H7 (cell line): ENCODE measurements around the gene CTNNA3. TPM values are rescaled to one million over a fixed set of nuclear protein-coding genes. Genes with fewer than 3 reads are reported as not detected.

Source experiments
- DNase-seq: peaks from one replicate; pipeline ENCODE4 v3.0.0; 2012
- H3K27me3 ChIP-seq: 2 replicates; pipeline ENCODE4 v1.6.0; 2011; ENCODE audit warnings: mild to moderate bottlenecking, low read length; ENCODE audit not compliant: control insufficient read depth, insufficient read depth
- H3K36me3 ChIP-seq: replicated peaks from 2 replicates; pipeline ENCODE4 v1.5.1; 2011; ENCODE audit warnings: low read length; ENCODE audit not compliant: control insufficient read depth, insufficient read depth
- H3K4me3 ChIP-seq: 2 replicates; pipeline ENCODE4 v1.5.1; 2011; ENCODE audit warnings: low read depth, mild to moderate bottlenecking, control low read depth, low read length, moderate library complexity; ENCODE audit not compliant: insufficient read depth
- total RNA-seq: library from RNA; depleted of rRNA; stranded (reverse); fragments of >200 nt; shearing (Covaris generic); gene quantifications from 2 replicates; pipeline ENCODE4 v1.2.3, GENCODE V29; 2014

The CTNNA3 gene
- total RNA-seq, 1 experiment from 2014 or later = 10.6 TPM

- Histone ChIP-seq H3K4me3 (no peak overlapping the region), H3K27me3 (no peaks in the 10 kb centered on the region), H3K36me3 (no peaks in the 10 kb centered on the region)
- no peak for DNase-seq
These were observed 976.5 kb downstream of the CTNNA3 start for GRCh38 chr10:66719483-66719882.

GRCh38 chr10:66717231-66717981 is 978.6 kb downstream of the CTNNA3 start:
- Histone ChIP-seq H3K27me3 (no peaks in the 10 kb centered on the region), H3K36me3 (no peaks in the 10 kb centered on the region), H3K4me3 (no peak overlapping the region)
- no peak for DNase-seq

DNA sequence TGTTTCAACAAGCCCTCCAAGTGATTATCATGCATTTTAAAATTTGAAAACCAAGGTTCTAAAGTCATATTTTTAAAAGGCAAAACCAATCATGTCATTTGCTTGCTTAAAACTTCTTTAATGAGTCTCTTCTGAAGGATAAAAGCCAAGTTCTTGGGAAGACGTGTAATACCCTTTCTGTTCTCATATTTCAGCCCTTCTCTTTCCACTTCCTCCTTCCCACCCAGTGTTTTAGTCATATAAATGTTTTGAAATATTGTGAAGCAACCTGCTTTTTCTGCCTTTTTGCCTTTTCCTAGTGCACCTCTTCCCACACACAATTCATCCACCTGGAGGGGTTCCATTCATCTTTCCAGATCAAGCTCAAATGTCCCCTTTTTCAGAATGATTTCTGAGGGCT is 981.3 kb downstream of the CTNNA3 start:
- H3K36me3 ChIP-seq = no peaks in the 10 kb centered on the region

DNA sequence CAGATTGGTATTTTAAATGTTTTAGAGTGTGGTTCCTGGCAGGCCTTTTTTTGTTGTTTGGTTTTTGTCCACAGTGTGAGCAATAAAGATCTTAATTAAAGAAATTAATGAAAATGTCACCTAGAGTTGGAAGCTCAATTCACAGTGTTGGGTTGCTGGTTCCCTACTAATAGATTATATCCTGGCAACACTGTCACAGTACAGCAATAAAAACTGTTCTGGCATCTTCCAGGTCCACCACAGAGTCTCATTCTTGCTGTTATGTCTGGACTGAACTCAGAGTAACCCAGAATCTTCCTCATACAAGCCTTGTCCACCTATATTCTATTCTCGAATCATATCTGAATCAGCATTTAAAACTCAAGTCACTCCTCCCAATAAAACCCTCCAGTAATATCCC is 982.6 kb downstream of the CTNNA3 start:
- no peaks in the 10 kb centered on the region for H3K27me3 ChIP-seq
- H3K36me3 ChIP-seq = no peaks in the 10 kb centered on the region
- no peak for DNase-seq

More for the DNA sequence above, 981.3 kb downstream of the CTNNA3 start:
- no peaks in the 10 kb centered on the region for H3K27me3 ChIP-seq
- H3K4me3 ChIP-seq = no peak overlapping the region
- no peak for DNase-seq

GRCh38 chr10:66698069-66698468 is 997.9 kb downstream of the CTNNA3 start:
- Histone ChIP-seq H3K27me3 (no peaks in the 10 kb centered on the region), H3K36me3 (no peaks in the 10 kb centered on the region)
- no peak for DNase-seq

More for the DNA sequence above, 982.6 kb downstream of the CTNNA3 start:
- H3K4me3 ChIP-seq = no peak overlapping the region

GRCh38 chr10:66695046-66695445 is 1000.9 kb downstream of the CTNNA3 start:
- H3K36me3 ChIP-seq = no peaks in the 10 kb centered on the region
- no peak for DNase-seq
- H3K27me3 ChIP-seq = no peaks in the 10 kb centered on the region
- H3K4me3 ChIP-seq = no peak overlapping the region

More at GRCh38 chr10:66698069-66698468, 997.9 kb downstream of the CTNNA3 start:
- H3K4me3 ChIP-seq = no peak overlapping the region

DNA sequence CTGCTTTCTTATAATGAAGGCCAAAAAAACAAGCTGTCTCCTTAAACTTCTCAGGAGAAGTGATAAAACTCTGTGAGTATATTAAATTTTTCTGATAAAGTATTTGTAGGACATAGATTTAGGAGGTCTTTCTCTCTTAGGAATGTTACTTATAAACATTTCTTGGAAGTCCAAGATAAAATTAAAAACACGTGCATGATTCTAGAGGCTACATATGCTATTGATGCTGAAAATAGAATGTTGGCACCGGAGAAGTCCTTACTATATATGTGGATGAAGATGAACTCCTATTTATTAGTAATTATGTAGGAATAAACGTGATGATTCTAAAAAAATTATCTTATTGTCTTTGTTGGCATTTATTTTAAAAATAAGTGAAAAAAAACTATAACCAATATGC is 1011.4 kb downstream of the CTNNA3 start:
- Histone ChIP-seq H3K27me3 (no peaks in the 10 kb centered on the region), H3K36me3 (no peaks in the 10 kb centered on the region), H3K4me3 (no peak overlapping the region)
- no peak for DNase-seq

DNA sequence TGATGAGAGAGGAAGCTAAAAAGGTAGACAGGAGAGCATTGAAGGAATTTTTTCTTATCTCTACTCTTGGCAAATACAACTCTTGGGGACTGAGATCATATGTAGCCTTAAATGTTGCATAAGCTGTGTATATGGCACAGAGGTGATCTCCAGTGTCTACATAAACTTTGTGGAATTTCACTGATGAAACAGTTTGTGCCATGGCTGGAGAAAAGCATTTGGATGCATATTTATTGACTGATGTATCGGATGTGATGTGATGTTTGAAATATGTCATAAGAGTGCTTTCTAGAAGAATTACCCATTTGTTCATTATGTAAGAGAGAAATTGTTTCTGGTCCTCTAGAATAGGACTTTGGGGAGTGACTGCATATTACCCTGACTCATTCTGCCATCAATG is 1015.1 kb downstream of the CTNNA3 start:
- DNase-seq = no peak
- no peaks in the 10 kb centered on the region for H3K27me3 ChIP-seq
- no peaks in the 10 kb centered on the region for H3K36me3 ChIP-seq
- no peak overlapping the region for H3K4me3 ChIP-seq

- no peak for DNase-seq
- H3K27me3 ChIP-seq = no peaks in the 10 kb centered on the region
- no peaks in the 10 kb centered on the region for H3K36me3 ChIP-seq
- no peak overlapping the region for H3K4me3 ChIP-seq
These were observed 1017.5 kb downstream of the CTNNA3 start for GRCh38 chr10:66678521-66678920.

DNA sequence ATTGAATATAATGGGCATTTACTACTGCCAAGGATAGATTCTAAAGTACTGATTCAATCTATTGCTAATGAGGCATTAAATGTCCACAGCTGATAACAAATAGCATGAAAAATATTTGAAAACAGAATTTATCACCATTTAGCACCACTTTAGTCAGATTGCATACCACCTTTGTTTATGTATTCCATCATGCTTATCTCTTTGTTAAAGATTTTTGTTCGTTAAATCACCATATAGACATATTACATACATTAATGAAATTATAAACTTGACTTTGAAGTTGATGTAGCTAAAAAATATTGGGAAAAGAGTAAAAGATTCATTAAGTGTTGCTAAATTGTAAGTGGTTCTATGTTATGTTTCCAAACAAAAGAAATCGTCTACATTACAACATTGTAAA is 1022.9 kb downstream of the CTNNA3 start:
- no peaks in the 10 kb centered on the region for H3K27me3 ChIP-seq
- H3K4me3 ChIP-seq = no peak overlapping the region
- H3K36me3 ChIP-seq = no peaks in the 10 kb centered on the region
- no peak for DNase-seq

DNA sequence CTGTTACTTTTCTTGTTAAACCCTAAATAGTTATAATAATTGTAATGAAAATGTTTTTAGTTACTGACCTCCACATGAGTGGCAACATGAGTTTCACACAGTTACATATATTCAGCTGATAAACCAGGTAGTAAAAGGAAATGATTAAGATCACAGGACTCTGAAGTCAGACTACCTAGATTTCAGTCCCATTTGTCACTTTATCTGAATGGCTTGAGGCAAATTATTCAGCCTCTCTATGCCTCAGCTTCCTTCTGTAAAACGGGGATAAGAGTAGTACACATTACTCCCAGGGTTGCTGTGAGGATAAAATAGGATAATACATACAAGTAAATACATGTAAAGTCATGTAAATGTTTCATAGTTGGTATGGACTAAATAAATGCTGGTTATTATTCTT is 1024.4 kb downstream of the CTNNA3 start:
- DNase-seq = no peak

DNA sequence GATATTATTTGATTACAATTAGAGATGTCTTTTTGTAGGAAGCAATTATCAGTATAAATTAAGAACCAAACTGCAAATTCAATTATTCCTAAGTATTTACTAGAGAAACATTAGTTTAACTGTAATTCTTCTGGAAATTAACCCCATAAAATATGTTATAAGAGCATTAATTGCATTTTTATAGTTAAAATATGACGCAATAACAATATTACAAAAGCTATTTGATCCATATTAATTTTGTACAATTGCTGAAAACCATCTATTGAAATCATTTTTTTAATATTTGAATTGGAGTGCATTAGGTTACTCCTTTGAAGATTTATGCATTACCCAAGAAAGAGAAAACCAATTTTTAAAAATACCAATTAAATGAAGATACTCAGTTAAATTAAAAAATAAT is 1024.9 kb downstream of the CTNNA3 start:
- Histone ChIP-seq H3K27me3 (no peaks in the 10 kb centered on the region), H3K36me3 (no peaks in the 10 kb centered on the region), H3K4me3 (no peak overlapping the region)
- no peak for DNase-seq

More for the DNA sequence above, 1024.4 kb downstream of the CTNNA3 start:
- no peak overlapping the region for H3K4me3 ChIP-seq
- no peaks in the 10 kb centered on the region for H3K27me3 ChIP-seq
- no peaks in the 10 kb centered on the region for H3K36me3 ChIP-seq

GRCh38 chr10:66656499-66656898 is 1039.5 kb downstream of the CTNNA3 start:
- DNase-seq = no peak
- Histone ChIP-seq H3K27me3 (no peaks in the 10 kb centered on the region), H3K36me3 (no peaks in the 10 kb centered on the region)

DNA sequence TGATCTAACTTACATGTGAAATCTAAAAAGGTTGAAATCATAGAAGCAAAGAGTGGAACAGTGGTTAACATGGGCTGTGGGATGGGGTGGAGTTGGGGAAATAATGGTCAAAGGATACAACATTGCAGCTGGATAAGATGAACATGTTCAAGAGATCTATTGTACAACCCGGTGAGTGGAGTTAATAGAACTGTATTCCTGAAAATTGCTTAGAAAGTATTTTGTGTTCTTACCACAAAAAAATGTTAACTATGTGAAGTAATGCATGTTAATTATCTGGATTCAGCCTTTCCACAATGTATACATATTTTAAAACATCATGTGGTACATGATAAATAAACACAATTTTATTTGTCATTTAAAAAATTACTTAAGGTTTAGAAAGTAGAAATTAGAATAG is 1041.1 kb downstream of the CTNNA3 start:
- no peaks in the 10 kb centered on the region for H3K36me3 ChIP-seq
- no peaks in the 10 kb centered on the region for H3K27me3 ChIP-seq
- no peak for DNase-seq
- H3K4me3 ChIP-seq = no peak overlapping the region

More at GRCh38 chr10:66656499-66656898, 1039.5 kb downstream of the CTNNA3 start:
- H3K4me3 ChIP-seq = no peak overlapping the region

DNA sequence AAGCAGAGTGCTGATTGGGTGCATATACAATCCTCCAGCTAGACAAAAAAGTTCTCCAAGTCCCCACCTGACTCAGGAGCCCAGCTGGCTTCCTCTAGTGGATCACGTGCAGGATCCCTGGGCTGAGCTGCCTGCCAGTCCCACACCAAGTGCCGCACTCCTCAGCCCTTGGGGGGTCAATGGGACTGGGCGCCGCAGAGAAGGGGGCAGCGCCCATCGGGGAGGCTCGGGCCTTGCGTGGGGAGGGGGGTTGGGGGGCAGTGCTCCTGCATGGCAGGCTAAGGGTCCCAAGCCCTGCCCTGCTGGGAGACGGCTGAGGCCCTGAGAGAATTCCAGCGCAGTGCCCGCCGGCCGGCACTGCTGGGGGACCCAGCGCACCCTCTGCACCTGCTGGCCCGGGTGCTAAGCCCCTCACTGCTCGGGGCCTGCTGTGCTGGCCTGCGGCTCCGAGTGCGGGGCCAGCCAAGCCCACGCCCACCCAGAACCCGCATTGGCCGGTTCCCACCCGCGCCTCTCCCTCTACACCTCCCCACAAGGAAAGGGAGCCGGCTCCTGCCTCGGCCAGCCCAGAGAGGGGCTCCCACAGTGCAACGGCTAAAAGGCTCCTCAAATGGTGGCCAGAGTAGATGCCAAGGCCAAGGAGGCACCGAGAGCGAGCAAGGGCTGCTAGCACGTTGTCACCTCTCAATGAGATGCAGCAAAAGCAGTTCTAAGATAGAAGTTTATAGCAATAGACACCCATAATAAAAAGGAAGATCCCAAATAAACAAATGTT is 1044.5 kb downstream of the CTNNA3 start:
- Histone ChIP-seq H3K4me3 (no peak overlapping the region), H3K36me3 (no peaks in the 10 kb centered on the region), H3K27me3 (no peaks in the 10 kb centered on the region)
- DNase-seq = no peak
